ENCODE measurements around the gene CYP4F22.

The CYP4F22 gene

GRCh38 chr19:15550273-15550672, 41.9 kb downstream of the CYP4F22 start:
- Histone ChIP-seq H3K4me3 (ENCODE audit: low read length) (no peak overlapping the region), H3K27me3 (ENCODE audit: control insufficient read depth, insufficient read depth, low read length) (peaks cover 23% of the 10 kb centered on the region), H3K9me3 (ENCODE audit: control insufficient read depth, low read length) (no peaks in the 10 kb centered on the region), H3K36me3 (ENCODE audit: control insufficient read depth, insufficient read depth, low read length) (no peaks in the 10 kb centered on the region), H3K4me1 (ENCODE audit: control insufficient read depth, insufficient read depth, low read length) (peaks cover 10% of the 10 kb centered on the region), H3K9ac (ENCODE audit: low read length) (no peak overlapping the region)

DNA sequence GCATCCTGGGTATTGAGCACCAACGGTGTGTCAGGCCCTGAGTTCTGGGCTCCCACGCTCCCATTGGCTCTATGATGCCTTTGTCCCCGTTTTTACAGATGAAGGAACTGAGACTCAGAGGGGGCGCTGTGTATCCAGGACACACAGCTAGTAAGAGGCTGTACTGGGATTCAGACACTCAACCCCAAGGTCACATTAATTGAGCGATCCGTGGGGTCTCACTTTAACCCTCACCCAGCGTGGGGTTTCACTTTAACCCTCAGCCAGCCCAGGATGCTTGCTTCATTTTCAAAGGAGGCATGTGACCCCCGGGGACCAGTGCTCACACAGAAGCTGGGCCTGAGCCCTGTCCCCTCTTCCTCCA, 42.6 kb downstream of the CYP4F22 start:
- no peaks in the 10 kb centered on the region for H3K9me3 ChIP-seq (ENCODE audit: control insufficient read depth, low read length)
- H3K4me3 ChIP-seq (ENCODE audit: low read length), result peak overlapping the region; percentile 41
- peaks cover 14% of the 10 kb centered on the region for H3K4me1 ChIP-seq (ENCODE audit: control insufficient read depth, insufficient read depth, low read length)
- peaks cover 23% of the 10 kb centered on the region for H3K27me3 ChIP-seq (ENCODE audit: control insufficient read depth, insufficient read depth, low read length)
- no peaks in the 10 kb centered on the region for H3K36me3 ChIP-seq (ENCODE audit: control insufficient read depth, insufficient read depth, low read length)
- H3K9ac ChIP-seq (ENCODE audit: low read length), result peak overlapping the region; percentile 28

DNA sequence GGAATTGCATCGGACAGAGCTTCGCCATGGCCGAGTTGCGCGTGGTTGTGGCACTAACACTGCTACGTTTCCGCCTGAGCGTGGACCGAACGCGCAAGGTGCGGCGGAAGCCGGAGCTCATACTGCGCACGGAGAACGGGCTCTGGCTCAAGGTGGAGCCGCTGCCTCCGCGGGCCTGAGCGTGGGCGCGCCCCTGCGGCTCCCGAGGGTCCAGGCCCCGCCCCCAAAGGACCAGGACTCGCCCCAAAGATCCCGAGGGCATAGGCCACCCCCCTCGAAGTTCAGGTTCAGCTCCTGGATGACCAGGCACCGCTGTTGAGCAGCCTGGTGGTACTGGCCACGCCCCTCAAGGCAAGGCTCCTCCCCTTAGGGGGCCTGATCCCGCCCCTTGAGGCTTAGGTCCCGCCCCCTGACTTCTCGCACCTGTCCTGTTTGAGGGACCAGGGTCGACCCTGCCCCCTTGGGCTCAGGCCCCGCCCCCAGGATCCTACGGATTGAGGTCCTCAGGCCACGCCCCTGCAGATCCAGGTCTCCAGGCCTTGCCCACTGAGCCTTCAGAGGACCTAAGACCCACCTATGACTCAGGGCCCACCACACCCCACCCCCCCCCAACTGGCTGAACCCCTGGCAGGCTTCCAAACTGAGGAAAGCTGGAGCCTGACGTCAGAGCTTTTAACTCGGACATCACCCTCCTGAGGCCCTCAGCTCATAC, 43.1 kb downstream of the CYP4F22 start:
- Histone ChIP-seq H3K4me3 (ENCODE audit: low read length) (peak overlapping the region; percentile 41), H3K9me3 (ENCODE audit: control insufficient read depth, low read length) (no peaks in the 10 kb centered on the region), H3K9ac (ENCODE audit: low read length) (peak overlapping the region; percentile 28), H3K27me3 (ENCODE audit: control insufficient read depth, insufficient read depth, low read length) (peaks cover 23% of the 10 kb centered on the region), H3K4me1 (ENCODE audit: control insufficient read depth, insufficient read depth, low read length) (peaks cover 18% of the 10 kb centered on the region), H3K36me3 (ENCODE audit: control insufficient read depth, insufficient read depth, low read length) (no peaks in the 10 kb centered on the region)

DNA sequence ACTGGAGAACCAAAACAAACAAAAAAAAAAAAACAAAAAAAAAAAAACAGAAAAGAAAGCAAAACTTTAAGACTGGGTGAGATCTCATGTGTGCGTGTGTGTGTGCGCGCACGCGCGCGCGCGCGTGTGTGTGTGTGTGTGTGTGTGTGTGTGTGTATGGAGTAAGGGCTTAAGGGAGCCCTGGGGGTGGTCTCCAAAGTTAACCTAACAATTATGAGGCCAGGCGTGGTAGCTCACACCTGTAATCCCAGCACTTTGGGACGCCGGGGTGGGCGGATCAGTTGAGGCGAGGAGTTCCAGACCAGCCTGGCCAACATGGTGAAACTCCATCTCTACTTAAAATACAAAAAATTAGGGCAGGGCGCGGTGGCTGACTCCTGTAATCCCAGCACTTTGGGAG, 46.7 kb downstream of the CYP4F22 start:
- Histone ChIP-seq H3K4me1 (ENCODE audit: control insufficient read depth, insufficient read depth, low read length) (peaks cover 18% of the 10 kb centered on the region), H3K9ac (ENCODE audit: low read length) (no peak overlapping the region), H3K27me3 (ENCODE audit: control insufficient read depth, insufficient read depth, low read length) (peaks cover 23% of the 10 kb centered on the region), H3K36me3 (ENCODE audit: control insufficient read depth, insufficient read depth, low read length) (no peaks in the 10 kb centered on the region), H3K4me3 (ENCODE audit: low read length) (no peak overlapping the region), H3K9me3 (ENCODE audit: control insufficient read depth, low read length) (no peaks in the 10 kb centered on the region)

DNA sequence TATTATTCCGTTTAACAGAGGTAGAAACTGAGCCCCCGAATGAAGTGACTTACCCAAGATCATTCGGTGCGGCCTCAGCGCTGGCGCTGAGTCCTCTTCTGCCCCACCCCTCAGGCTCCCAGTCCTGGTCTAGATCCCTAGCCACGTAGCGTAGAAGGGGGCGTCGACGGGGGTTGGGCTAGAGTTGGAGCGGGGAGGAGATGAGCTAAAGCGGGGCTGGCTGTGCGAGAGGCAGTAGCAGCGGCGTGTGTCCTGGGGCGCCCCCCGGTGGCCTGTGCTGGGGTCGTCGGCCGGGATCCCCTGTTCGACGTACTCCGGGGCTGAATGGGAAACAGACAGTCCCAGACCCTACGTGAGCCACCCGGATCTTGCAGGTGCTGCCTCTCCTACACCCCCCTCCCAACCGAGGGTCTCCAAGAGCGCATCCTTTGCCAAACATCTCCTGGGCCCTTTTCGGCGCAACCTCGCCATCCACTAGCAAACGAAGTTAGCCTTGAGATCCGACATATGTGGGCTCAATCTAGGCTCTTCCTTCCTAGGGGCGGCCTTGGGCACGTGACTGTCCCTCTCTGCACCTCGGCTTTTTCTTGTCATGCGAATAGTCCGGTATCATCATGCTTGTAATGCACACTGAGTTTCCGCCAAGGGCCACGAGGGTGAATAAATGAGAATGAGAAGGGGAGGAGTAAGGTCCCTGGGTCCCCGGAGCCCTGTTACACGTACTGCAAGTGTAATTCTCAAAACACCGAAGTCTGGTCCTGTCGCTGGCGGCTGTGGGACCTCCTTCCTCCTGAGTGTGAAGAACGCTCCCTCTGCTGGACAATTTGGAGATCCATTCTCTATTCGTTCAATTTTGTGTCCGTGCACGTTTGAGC, 47.7 kb downstream of the CYP4F22 start:
- Histone ChIP-seq H3K9ac (ENCODE audit: low read length) (peak overlapping the region; percentile 5), H3K4me3 (ENCODE audit: low read length) (no peak overlapping the region), H3K9me3 (ENCODE audit: control insufficient read depth, low read length) (no peaks in the 10 kb centered on the region), H3K36me3 (ENCODE audit: control insufficient read depth, insufficient read depth, low read length) (no peaks in the 10 kb centered on the region), H3K27me3 (ENCODE audit: control insufficient read depth, insufficient read depth, low read length) (peaks cover 22% of the 10 kb centered on the region), H3K4me1 (ENCODE audit: control insufficient read depth, insufficient read depth, low read length) (peaks cover 14% of the 10 kb centered on the region)

- Histone ChIP-seq H3K4me3 (ENCODE audit: low read length) (no peak overlapping the region), H3K27me3 (ENCODE audit: control insufficient read depth, insufficient read depth, low read length) (peaks cover 15% of the 10 kb centered on the region), H3K36me3 (ENCODE audit: control insufficient read depth, insufficient read depth, low read length) (no peaks in the 10 kb centered on the region), H3K9ac (ENCODE audit: low read length) (no peak overlapping the region), H3K4me1 (ENCODE audit: control insufficient read depth, insufficient read depth, low read length) (peaks cover 8% of the 10 kb centered on the region), H3K9me3 (ENCODE audit: control insufficient read depth, low read length) (no peaks in the 10 kb centered on the region)
Measured at GRCh38 chr19:15556634-15557181, 48.4 kb downstream of the CYP4F22 start.

- H3K27me3 ChIP-seq (ENCODE audit: control insufficient read depth, insufficient read depth, low read length), result peaks cover 15% of the 10 kb centered on the region
- H3K4me3 ChIP-seq (ENCODE audit: low read length), result no peak overlapping the region
- H3K9ac ChIP-seq (ENCODE audit: low read length), result no peak overlapping the region
Measured at GRCh38 chr19:15557223-15557622, 48.9 kb downstream of the CYP4F22 start.

DNA sequence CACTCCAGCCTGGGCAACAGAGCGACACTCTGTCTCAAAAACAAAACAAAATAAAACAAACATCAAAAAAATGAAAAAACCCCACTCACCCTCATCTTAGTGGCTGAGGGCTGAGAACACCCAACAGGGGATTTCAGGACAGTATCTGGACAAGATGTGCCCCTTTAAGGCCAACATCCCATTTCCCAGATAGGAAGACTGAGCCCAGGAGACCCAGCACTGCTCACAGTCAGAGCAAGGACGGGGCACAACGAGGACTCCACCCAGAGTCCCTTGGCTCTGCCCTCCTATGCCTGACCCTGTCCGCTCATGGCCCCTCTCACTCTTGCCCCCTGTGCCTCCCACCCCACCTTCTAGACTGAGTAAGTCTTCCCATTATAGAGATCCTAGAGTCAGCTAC, 53.8 kb downstream of the CYP4F22 start:
- Histone ChIP-seq H3K4me3 (ENCODE audit: low read length) (no peak overlapping the region), H3K9me3 (ENCODE audit: control insufficient read depth, low read length) (no peaks in the 10 kb centered on the region), H3K36me3 (ENCODE audit: control insufficient read depth, insufficient read depth, low read length) (no peaks in the 10 kb centered on the region), H3K4me1 (ENCODE audit: control insufficient read depth, insufficient read depth, low read length) (peaks cover 12% of the 10 kb centered on the region), H3K9ac (ENCODE audit: low read length) (no peak overlapping the region), H3K27me3 (ENCODE audit: control insufficient read depth, insufficient read depth, low read length) (peaks cover 13% of the 10 kb centered on the region)

More at GRCh38 chr19:15557223-15557622, 48.9 kb downstream of the CYP4F22 start:
- H3K36me3 ChIP-seq (ENCODE audit: control insufficient read depth, insufficient read depth, low read length), result no peaks in the 10 kb centered on the region
- H3K9me3 ChIP-seq (ENCODE audit: control insufficient read depth, low read length), result no peaks in the 10 kb centered on the region
- H3K4me1 ChIP-seq (ENCODE audit: control insufficient read depth, insufficient read depth, low read length), result peaks cover 8% of the 10 kb centered on the region

- H3K9me3 ChIP-seq (ENCODE audit: control insufficient read depth, low read length), result no peaks in the 10 kb centered on the region
- H3K4me3 ChIP-seq (ENCODE audit: low read length), result no peak overlapping the region
Measured at GRCh38 chr19:15562861-15563260, 54.5 kb downstream of the CYP4F22 start.

DNA sequence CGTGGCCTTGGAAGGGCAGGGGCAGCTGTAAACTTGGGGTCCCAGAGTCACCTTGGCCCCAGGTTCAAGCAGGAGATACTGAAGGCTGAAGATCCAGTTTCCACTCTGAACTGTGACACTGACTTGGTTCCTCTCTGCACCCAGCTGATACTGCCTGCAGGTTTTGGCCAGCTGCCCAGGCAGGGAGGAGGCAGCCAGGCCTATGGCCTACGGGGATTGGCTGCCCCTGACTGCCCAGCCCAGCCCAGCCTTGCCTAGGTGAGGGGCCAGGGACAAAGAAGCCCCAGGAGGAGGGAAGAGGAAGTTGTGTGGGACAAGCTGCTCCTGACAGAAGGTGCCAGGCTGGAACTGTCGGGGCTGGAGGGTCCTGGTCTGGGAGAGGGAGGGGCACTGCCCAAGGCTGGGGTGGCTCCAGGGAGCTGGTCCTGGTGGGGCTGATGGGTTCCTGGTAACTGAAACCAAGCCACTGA, 55.0 kb downstream of the CYP4F22 start:
- Histone ChIP-seq H3K9me3 (ENCODE audit: control insufficient read depth, low read length) (no peaks in the 10 kb centered on the region), H3K27me3 (ENCODE audit: control insufficient read depth, insufficient read depth, low read length) (peaks cover 13% of the 10 kb centered on the region), H3K36me3 (ENCODE audit: control insufficient read depth, insufficient read depth, low read length) (no peaks in the 10 kb centered on the region), H3K9ac (ENCODE audit: low read length) (no peak overlapping the region), H3K4me3 (ENCODE audit: low read length) (no peak overlapping the region), H3K4me1 (ENCODE audit: control insufficient read depth, insufficient read depth, low read length) (peaks cover 12% of the 10 kb centered on the region)

More at GRCh38 chr19:15562861-15563260, 54.5 kb downstream of the CYP4F22 start:
- H3K9ac ChIP-seq (ENCODE audit: low read length), result no peak overlapping the region
- H3K27me3 ChIP-seq (ENCODE audit: control insufficient read depth, insufficient read depth, low read length), result peaks cover 13% of the 10 kb centered on the region
- peaks cover 12% of the 10 kb centered on the region for H3K4me1 ChIP-seq (ENCODE audit: control insufficient read depth, insufficient read depth, low read length)
- H3K36me3 ChIP-seq (ENCODE audit: control insufficient read depth, insufficient read depth, low read length), result no peaks in the 10 kb centered on the region

- H3K9me3 ChIP-seq (ENCODE audit: control insufficient read depth, low read length), result no peaks in the 10 kb centered on the region
- peaks cover 13% of the 10 kb centered on the region for H3K27me3 ChIP-seq (ENCODE audit: control insufficient read depth, insufficient read depth, low read length)
- no peaks in the 10 kb centered on the region for H3K36me3 ChIP-seq (ENCODE audit: control insufficient read depth, insufficient read depth, low read length)
- H3K9ac ChIP-seq (ENCODE audit: low read length), result no peak overlapping the region
- H3K4me1 ChIP-seq (ENCODE audit: control insufficient read depth, insufficient read depth, low read length), result peaks cover 12% of the 10 kb centered on the region
- H3K4me3 ChIP-seq (ENCODE audit: low read length), result no peak overlapping the region
Measured at GRCh38 chr19:15563931-15564330, 55.6 kb downstream of the CYP4F22 start.

Measured in mucosa of stomach (tissue), 1 donor.